K562 (cell line): ENCODE measurements around the gene GLT8D2. TPM values are rescaled to one million over a fixed set of nuclear protein-coding genes. Genes with fewer than 3 reads are reported as not detected.

Experiments used
- ATAC-seq: fragments of 200-7000 bp; cut with Tn5 transposase; 3 replicates; pipeline ENCODE4 v1.9.1; 2020; ENCODE audit warnings: moderate library complexity
- BruUV-seq: library from RNA; stranded (reverse); fragments of 400-500 nt; replicated peaks from 2 replicates; lab custom pipeline; 2021; lab: Mats Ljungman, UMichigan
- CTCF ChIA-PET: fragments of 300-600 bp; formaldehyde crosslinking; extraction: SDS; loops from one replicate; lab custom pipeline; 2021; ENCODE audit warnings: low intra/inter-chr PET ratio; lab: Yijun Ruan, JAX
- POLR2A ChIA-PET: fragments of 300-600, 350-650 bp; sonication (Branson Sonifier 250); formaldehyde crosslinking; extraction: SDS; loops from one replicate; lab custom pipeline; 2021; ENCODE audit warnings: antibody characterized with exemption, inconsistent platforms; lab: Yijun Ruan, JAX
- DNase-seq, 4 experiments: peaks; one replicate each; pipeline versions ENCODE4 v3.0.0 to v3.0.0-alpha.2; 2011 to 2018; ENCODE audit warnings: low spot score in 3 of 4, mixed read lengths in 3 of 4; ENCODE audit errors: extremely low read depth in 1 of 4
- FAIRE-seq: peaks from 2 replicates; lab custom pipeline; 2011; peaks lifted over from hg19 to GRCh38; lab: Jason Lieb, UNC
- H2AFZ ChIP-seq: 2 replicates; pipeline ENCODE4 v1.6.0; 2011; ENCODE audit warnings: low read depth, low read length, control low read depth, inconsistent platforms
- H3K27ac ChIP-seq: fragments of 200-600 bp; 3 replicates; pipeline ENCODE4 v1.8.0; 2011; ENCODE audit warnings: low read depth, mild to moderate bottlenecking, control low read depth, inconsistent platforms, low read length, moderate library complexity, mixed read lengths; ENCODE audit errors: extremely low read depth
- H3K27me3 ChIP-seq, 2 experiments: fragments of 300-600 bp in 1 of 2; 2 replicates in 1 of 2; 3 replicates in 1 of 2; pipeline versions ENCODE4 v1.6.0 to v1.8.0; 2011; ENCODE audit warnings: inconsistent platforms in 2 of 2, low read length in 2 of 2, mild to moderate bottlenecking in 1 of 2, mixed read lengths in 1 of 2, moderate library complexity in 1 of 2; ENCODE audit not compliant: control insufficient read depth in 2 of 2, insufficient read depth in 2 of 2
- H3K36me3 ChIP-seq: fragments of 300-600 bp; 3 replicates; pipeline ENCODE4 v1.8.0; 2011; ENCODE audit warnings: mild to moderate bottlenecking, low read length, inconsistent platforms; ENCODE audit not compliant: control insufficient read depth, insufficient read depth
- H3K4me1 ChIP-seq, 2 experiments: fragments of 200-600 bp in 1 of 2; replicated peaks in 1 of 2; 2 replicates in 1 of 2; 3 replicates in 1 of 2; pipeline versions ENCODE4 v1.5.1 to v1.8.0; 2011; ENCODE audit warnings: inconsistent platforms in 2 of 2, low read length in 2 of 2, mild to moderate bottlenecking in 1 of 2, mixed read lengths in 1 of 2, moderate library complexity in 1 of 2; ENCODE audit not compliant: control insufficient read depth in 2 of 2, insufficient read depth in 2 of 2
- H3K4me2 ChIP-seq: 2 replicates; pipeline ENCODE4 v1.6.1; 2011; ENCODE audit warnings: low read length, control low read depth, inconsistent platforms, mixed read lengths; ENCODE audit not compliant: insufficient read depth
- H3K4me3 ChIP-seq: fragments of 200-600 bp; sonication (generic), shearing (Covaris generic); 2 replicates; pipeline ENCODE4 v1.5.1; 2016; ENCODE audit warnings: control low read depth, inconsistent platforms
- H3K79me2 ChIP-seq: fragments of 200-600 bp; 3 replicates; pipeline ENCODE4 v1.8.0; 2011; ENCODE audit warnings: low read length, inconsistent platforms; ENCODE audit not compliant: control insufficient read depth, insufficient read depth
- H3K9ac ChIP-seq, 2 experiments: 2 replicates each; pipeline versions ENCODE4 v1.6.0 to v1.6.1; 2011; ENCODE audit warnings: low read depth in 2 of 2, low read length in 2 of 2, control low read depth in 1 of 2, inconsistent platforms in 1 of 2, mild to moderate bottlenecking in 1 of 2, mixed read lengths in 1 of 2; ENCODE audit not compliant: insufficient read depth in 1 of 2
- H3K9me1 ChIP-seq: one replicate; pipeline ENCODE4 v1.6.0; 2011; ENCODE audit warnings: inconsistent platforms, mild to moderate bottlenecking, low read length, moderate library complexity; ENCODE audit not compliant: control insufficient read depth, insufficient read depth
- H3K9me3 ChIP-seq: replicated peaks from 2 replicates; pipeline ENCODE4 v1.5.1; 2011; ENCODE audit warnings: low read depth, low read length, inconsistent platforms; ENCODE audit not compliant: control insufficient read depth, insufficient read depth
- H4K20me1 ChIP-seq: replicated peaks from 2 replicates; pipeline ENCODE4 v1.6.1; 2011; ENCODE audit warnings: low read length, inconsistent platforms, mixed read lengths; ENCODE audit not compliant: control insufficient read depth, insufficient read depth
- AFF1 ChIP-seq, 2 experiments: fragments of 450-650 bp; IDR thresholded peaks; 2 replicates each; pipeline ENCODE4 v1.6.1; 2018; ENCODE audit warnings: mild to moderate bottlenecking in 2 of 2, low read depth in 1 of 2; ENCODE audit not compliant: partially characterized antibody in 2 of 2
- BACH1 ChIP-seq: fragments of 200-800 bp; sonication (Bioruptor generic); IDR thresholded peaks from 2 replicates; pipeline ENCODE4 v1.6.1; 2016; ENCODE audit warnings: missing genetic modification characterization, missing compliant biosample characterization
- BRF1 ChIP-seq: IDR thresholded peaks from 3 replicates; pipeline ENCODE4 v1.6.1; 2011; ENCODE audit warnings: borderline replicate concordance, mild to moderate bottlenecking; ENCODE audit not compliant: insufficient read length; ENCODE audit errors: extremely low read depth
- CSDE1 ChIP-seq, 2 experiments: fragments of 450-650 bp; IDR thresholded peaks; 2 replicates each; pipeline ENCODE4 v1.6.1; 2016; ENCODE audit warnings: mild to moderate bottlenecking in 1 of 2
- E2F4 ChIP-seq: sonication (generic); formaldehyde crosslinking; IDR thresholded peaks from 2 replicates; pipeline ENCODE4 v1.8.0; 2022; ENCODE audit warnings: mild to moderate bottlenecking, low read depth, missing genetic modification reagents
- NFIC ChIP-seq: fragments of 450-650 bp; IDR thresholded peaks from 2 replicates; pipeline ENCODE4 v1.6.1; 2017; ENCODE audit warnings: mild to moderate bottlenecking, inconsistent platforms
- POU5F1 ChIP-seq: fragments of 150-350 bp; IDR thresholded peaks from 2 replicates; pipeline ENCODE4 v1.6.1; 2014; ENCODE audit warnings: borderline replicate concordance, low read length, low read depth, mild to moderate bottlenecking; ENCODE audit not compliant: partially characterized antibody
- ZNF282 ChIP-seq: sonication (generic); formaldehyde crosslinking; IDR thresholded peaks from 2 replicates; pipeline ENCODE4 v1.8.1; 2023; ENCODE audit warnings: missing genetic modification reagents
- ZNF511 ChIP-seq: sonication (generic); formaldehyde crosslinking; IDR thresholded peaks from 2 replicates; pipeline ENCODE4 v1.8.0; 2022; ENCODE audit warnings: mild to moderate bottlenecking, missing genetic modification reagents
- WGBS: fragments of 100-300 bp; shearing (Covaris generic); methylation state at CpG from one replicate; pipeline ENCODE4 v1.1.6; 2016; ENCODE audit warnings: low coverage, mixed read lengths; ENCODE audit not compliant: insufficient coverage; ENCODE audit errors: missing lambda C conversion rate; 5-methylcytosine and 5-hydroxymethylcytosine counted together
- in situ Hi-C: fragments of 300-500 bp; cut with MboI; formaldehyde crosslinking; loops from 4 replicates; pipeline ENCODE4 v1.15.0; 2018; ENCODE audit warnings: inconsistent platforms, mixed read lengths
- intact Hi-C: fragments of 100-400 bp; cut with micrococcal nuclease; formaldehyde crosslinking; loops from 2 replicates; pipeline ENCODE4 v1.14.2; 2022
- polyA plus RNA-seq, 8 experiments: library from polyadenylated mRNA; depleted of rRNA in 4 of 8; stranded (reverse) in 5 of 8; unstranded in 3 of 8; fragments of >200 nt; fragmentation: Nextera tagmentation in 2 of 8; fragmentation: Illumina TruSeq in 1 of 8; extraction: Ambion mirVana in 2 of 8; extraction: Trizol in 1 of 8; gene quantifications; 2 replicates each; pipeline versions ENCODE4 v1.2.1 to v1.2.3, GENCODE V29; 2011 to 2014; ENCODE audit warnings: inconsistent platforms in 1 of 8, missing spikeins in 1 of 8
- total RNA-seq, 7 experiments: library from RNA; depleted of rRNA in 6 of 7; stranded (reverse); fragments of >200 nt in 6 of 7; fragmentation: Illumina TruSeq in 2 of 7; extraction: Trizol in 2 of 7; gene quantifications; 2 replicates each; pipeline versions ENCODE4 v1.2.1 to v1.2.3, GENCODE V29; 2011 to 2021; ENCODE audit warnings: low replicate concordance in 1 of 7

The GLT8D2 gene
- total and polyA plus RNA-seq, 9 of the 15 experiments (the other 6 are each of a cell fraction or from before 2014, with no cell fraction given) = 0.18 to 0.27 (median 0.18) TPM; not detected in 6

DNA sequence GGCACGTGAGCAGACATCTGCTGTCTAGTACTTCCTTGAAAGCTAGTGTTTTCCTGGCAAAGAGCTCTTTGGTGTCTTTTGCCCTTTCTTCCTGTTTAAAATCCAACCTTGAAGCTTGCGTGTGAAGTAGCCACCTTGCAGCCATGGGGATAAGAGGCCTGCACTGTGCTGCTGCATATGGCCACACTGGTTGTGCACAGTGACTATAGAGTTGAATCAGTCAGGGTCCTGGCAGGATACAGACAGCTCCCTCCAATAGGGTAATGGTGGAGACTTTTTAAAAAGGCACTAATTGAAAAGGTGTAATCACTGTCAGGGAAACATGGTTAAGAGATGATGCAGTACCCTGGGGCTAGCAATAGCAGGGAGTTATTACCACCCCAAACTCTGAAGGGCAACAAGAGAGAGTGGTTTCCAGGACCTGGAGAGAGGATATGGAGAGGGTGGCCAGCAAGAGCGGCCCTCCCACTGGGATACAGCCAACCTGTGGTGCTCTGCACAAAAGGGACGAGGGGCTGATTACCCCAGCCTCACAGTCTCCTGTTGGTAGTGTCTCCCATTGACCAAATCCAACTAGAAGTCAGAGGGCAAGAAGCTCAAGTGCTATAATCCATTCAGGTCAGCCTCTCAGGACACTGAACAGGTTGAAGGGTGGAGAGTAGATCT, 4.8 kb upstream of the GLT8D2 start:
- H3K27me3 ChIP-seq = peaks cover 18 to 25% of the 10 kb centered on the region in 2 experiments; a peak in 4 of 5 replicates
- no peak for TF ChIP-seq POU5F1
- no peak for TF ChIP-seq ZNF282 (CRISPR knock-in tag)
- TF ChIP-seq BRF1 = no peak
- no peak for TF ChIP-seq E2F4 (CRISPR knock-in tag)
- TF ChIP-seq BACH1 (tag) = no peak
- TF ChIP-seq CSDE1 (IDR thresholded peaks at IDR 0.05) = no peak
- TF ChIP-seq NFIC = peak; percentile 26; the same call in 1 of the 2 replicates
- TF ChIP-seq AFF1 (IDR thresholded peaks at IDR 0.05; ENCODE audit: low read depth in 1 of 2, partially characterized antibody in 2 of 2) = peak in 1 of 2 experiments; percentile 80
- no peak for TF ChIP-seq ZNF511 (CRISPR knock-in tag)
- in situ Hi-C loops (no loop called here), intact Hi-C loops (loop anchor here (5.0 to 10.0 kb wide), 2 partner anchors 173 to 300 kb away; no protein-coding TSS in a partner anchor)
- 2% methylated on average over 4 of the region's 4 CpGs for WGBS
- POLR2A ChIA-PET = no interaction called here
- no peak overlapping the region for H3K4me2 ChIP-seq
- H2AFZ ChIP-seq = no peak overlapping the region
- H3K9me3 ChIP-seq = no peaks in the 10 kb centered on the region; the same call in 1 of the 2 replicates
- peaks cover 4 to 6% of the 10 kb centered on the region in 2 experiments; a peak in 3 of 5 replicates for H3K4me1 ChIP-seq
- BruUV-seq = no TSS peak
- H3K9ac ChIP-seq = no peak overlapping the region
- H4K20me1 ChIP-seq = no peaks in the 10 kb centered on the region
- H3K9me1 ChIP-seq = no peaks in the 10 kb centered on the region
- ATAC-seq = peak; percentile 28; the same call in 1 of the 3 replicates
- no peak overlapping the region for H3K27ac ChIP-seq
- DNase-seq = no peak
- no peaks in the 10 kb centered on the region for H3K79me2 ChIP-seq
- CTCF ChIA-PET = no interaction called here
- FAIRE-seq = no peak
- no peak overlapping the region for H3K4me3 ChIP-seq
- no peaks in the 10 kb centered on the region for H3K36me3 ChIP-seq
